ENCODE measurements around the gene SGIP1. TPM values are rescaled to one million over a fixed set of nuclear protein-coding genes. Genes with fewer than 3 reads are reported as not detected.

The SGIP1 gene
- total and polyA plus RNA-seq, 2 experiments from 2014 or later, result 3.1 to 20.2 TPM

- Histone ChIP-seq H3K4me3 (no peak overlapping the region), H3K27ac (no peak overlapping the region), H4K20me1 (ENCODE audit: insufficient read depth, poor library complexity, severe bottlenecking) (no peaks in the 10 kb centered on the region), H3K27me3 (no peaks in the 10 kb centered on the region), H2AFZ (no peak overlapping the region), H3K4me2 (no peak overlapping the region), H3K4me1 (ENCODE audit: insufficient read depth) (no peaks in the 10 kb centered on the region), H3K9me2 (replicated peaks; ENCODE audit: insufficient read depth) (no peaks in the 10 kb centered on the region), H3K36me3 (replicated peaks; ENCODE audit: insufficient read depth, low read depth) (no peaks in the 10 kb centered on the region), H3K79me2 (no peaks in the 10 kb centered on the region), H3K9me3 (ENCODE audit: low read depth) (no peaks in the 10 kb centered on the region)
- DNase-seq (ENCODE audit: low spot score), result no peak
- TF ChIP-seq EZH2phosphoT487 (IDR thresholded peaks at IDR 0.05; ENCODE audit: low read depth, severe bottlenecking, unreplicated experiment), result no peak
- no peak for TF ChIP-seq EZH2 (IDR thresholded peaks at IDR 0.05; ENCODE audit: borderline replicate concordance)
- TF ChIP-seq, protein P1, sequence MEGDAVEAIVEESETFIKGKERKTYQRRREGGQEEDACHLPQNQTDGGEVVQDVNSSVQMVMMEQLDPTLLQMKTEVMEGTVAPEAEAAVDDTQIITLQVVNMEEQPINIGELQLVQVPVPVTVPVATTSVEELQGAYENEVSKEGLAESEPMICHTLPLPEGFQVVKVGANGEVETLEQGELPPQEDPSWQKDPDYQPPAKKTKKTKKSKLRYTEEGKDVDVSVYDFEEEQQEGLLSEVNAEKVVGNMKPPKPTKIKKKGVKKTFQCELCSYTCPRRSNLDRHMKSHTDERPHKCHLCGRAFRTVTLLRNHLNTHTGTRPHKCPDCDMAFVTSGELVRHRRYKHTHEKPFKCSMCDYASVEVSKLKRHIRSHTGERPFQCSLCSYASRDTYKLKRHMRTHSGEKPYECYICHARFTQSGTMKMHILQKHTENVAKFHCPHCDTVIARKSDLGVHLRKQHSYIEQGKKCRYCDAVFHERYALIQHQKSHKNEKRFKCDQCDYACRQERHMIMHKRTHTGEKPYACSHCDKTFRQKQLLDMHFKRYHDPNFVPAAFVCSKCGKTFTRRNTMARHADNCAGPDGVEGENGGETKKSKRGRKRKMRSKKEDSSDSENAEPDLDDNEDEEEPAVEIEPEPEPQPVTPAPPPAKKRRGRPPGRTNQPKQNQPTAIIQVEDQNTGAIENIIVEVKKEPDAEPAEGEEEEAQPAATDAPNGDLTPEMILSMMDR (IDR thresholded peaks at IDR 0.05; ENCODE audit: poor library complexity), result no peak
- WGBS (ENCODE audit: low lambda C conversion rate, missing lambda C conversion rate), result 94% methylated on average over 1 of the region's 1 CpG
Observed at GRCh38 chr1:66495495-66495894, 38.5 kb upstream of the SGIP1 start.

DNA sequence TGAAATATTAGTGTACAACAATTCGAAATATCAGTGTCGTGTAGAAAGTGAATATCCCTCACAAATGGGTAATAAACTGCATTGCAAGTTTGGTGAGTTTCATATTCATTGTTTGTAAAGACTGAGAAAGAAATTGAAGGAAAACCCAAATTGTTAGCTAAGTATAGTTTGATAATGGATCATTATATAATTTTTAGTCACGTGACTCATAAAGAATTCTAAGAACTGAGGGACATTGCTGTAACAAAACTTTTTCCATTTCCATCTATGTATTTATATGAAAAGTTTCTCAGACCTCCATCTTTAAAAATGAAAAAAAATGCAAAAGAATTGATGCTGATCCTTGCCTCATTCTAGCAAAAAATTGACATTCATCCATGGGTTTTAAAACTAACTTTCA is 36.0 kb upstream of the SGIP1 start:
- Histone ChIP-seq H3K4me1 (ENCODE audit: insufficient read depth) (no peaks in the 10 kb centered on the region), H3K36me3 (replicated peaks; ENCODE audit: insufficient read depth, low read depth) (no peaks in the 10 kb centered on the region), H2AFZ (no peak overlapping the region), H3K4me3 (no peak overlapping the region), H3K27me3 (no peaks in the 10 kb centered on the region), H3K9me3 (ENCODE audit: low read depth) (no peaks in the 10 kb centered on the region), H3K4me2 (no peak overlapping the region), H3K79me2 (no peaks in the 10 kb centered on the region), H3K27ac (no peak overlapping the region), H3K9me2 (replicated peaks; ENCODE audit: insufficient read depth) (no peaks in the 10 kb centered on the region), H4K20me1 (ENCODE audit: insufficient read depth, poor library complexity, severe bottlenecking) (no peaks in the 10 kb centered on the region)
- WGBS (ENCODE audit: low lambda C conversion rate, missing lambda C conversion rate), result 90% methylated on average over 3 of the region's 3 CpGs
- no peak for TF ChIP-seq EZH2 (IDR thresholded peaks at IDR 0.05; ENCODE audit: borderline replicate concordance)
- TF ChIP-seq EZH2phosphoT487 (IDR thresholded peaks at IDR 0.05; ENCODE audit: low read depth, severe bottlenecking, unreplicated experiment), result no peak
- TF ChIP-seq, protein P1 (IDR thresholded peaks at IDR 0.05; ENCODE audit: poor library complexity), result no peak
- DNase-seq (ENCODE audit: low spot score), result no peak

DNA sequence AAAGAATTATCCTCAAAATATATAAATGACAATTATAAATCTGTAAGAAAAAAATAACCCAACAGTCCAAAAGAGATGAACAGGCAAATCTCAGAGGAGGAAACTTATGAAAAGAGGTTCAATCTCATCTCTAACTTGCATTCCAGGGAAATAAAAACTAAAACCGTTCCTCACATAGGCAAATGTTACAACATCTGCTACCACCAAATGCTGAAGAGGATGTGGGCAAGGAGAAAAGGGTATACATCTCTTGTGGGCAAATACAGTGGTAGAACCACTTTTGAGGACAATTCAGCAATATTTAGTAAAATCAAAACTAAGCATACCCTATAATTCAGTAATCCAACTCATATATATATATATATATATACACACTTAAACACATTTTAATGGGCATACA is 33.7 kb upstream of the SGIP1 start:
- TF ChIP-seq EZH2 (IDR thresholded peaks at IDR 0.05; ENCODE audit: borderline replicate concordance) (no peak), EZH2phosphoT487 (IDR thresholded peaks at IDR 0.05; ENCODE audit: low read depth, severe bottlenecking, unreplicated experiment) (no peak)
- TF ChIP-seq, protein P1 (IDR thresholded peaks at IDR 0.05; ENCODE audit: poor library complexity), result no peak

DNA sequence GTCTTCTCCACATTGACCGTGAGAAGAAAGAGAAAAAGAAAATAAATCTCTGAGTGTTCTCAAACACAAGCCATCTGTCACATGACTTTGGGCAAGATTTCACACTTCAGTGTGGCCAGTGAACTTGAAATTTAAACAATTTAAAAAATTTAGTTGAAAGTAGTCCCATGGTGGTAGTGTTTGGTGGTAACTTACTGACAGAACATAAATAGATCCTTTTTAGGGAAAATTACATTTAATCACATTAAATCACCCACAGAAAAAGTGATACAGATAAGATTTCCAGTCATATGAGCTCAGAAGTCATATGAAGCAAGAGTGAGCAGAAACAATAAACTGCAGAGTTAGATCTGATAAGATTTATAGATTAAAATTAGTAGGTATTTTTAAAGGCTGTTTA is 31.9 kb upstream of the SGIP1 start:
- no peak overlapping the region for H2AFZ ChIP-seq

More for the DNA sequence above, 33.7 kb upstream of the SGIP1 start:
- WGBS (ENCODE audit: low lambda C conversion rate, missing lambda C conversion rate), result 88% methylated on average over 1 of the region's 1 CpG
- no peaks in the 10 kb centered on the region for H3K27me3 ChIP-seq
- no peaks in the 10 kb centered on the region for H3K79me2 ChIP-seq
- no peak overlapping the region for H3K4me3 ChIP-seq
- no peak overlapping the region for H3K27ac ChIP-seq
- H3K4me1 ChIP-seq (ENCODE audit: insufficient read depth), result no peaks in the 10 kb centered on the region
- H3K9me2 ChIP-seq (replicated peaks; ENCODE audit: insufficient read depth), result no peaks in the 10 kb centered on the region
- no peaks in the 10 kb centered on the region for H3K36me3 ChIP-seq (replicated peaks; ENCODE audit: insufficient read depth, low read depth)
- H3K9me3 ChIP-seq (ENCODE audit: low read depth), result no peaks in the 10 kb centered on the region
- H2AFZ ChIP-seq, result no peak overlapping the region
- no peaks in the 10 kb centered on the region for H4K20me1 ChIP-seq (ENCODE audit: insufficient read depth, poor library complexity, severe bottlenecking)
- no peak for DNase-seq (ENCODE audit: low spot score)
- no peak overlapping the region for H3K4me2 ChIP-seq

More for the DNA sequence above, 31.9 kb upstream of the SGIP1 start:
- Histone ChIP-seq H3K27ac (no peak overlapping the region), H3K27me3 (no peaks in the 10 kb centered on the region), H3K4me3 (no peak overlapping the region), H3K4me1 (ENCODE audit: insufficient read depth) (peaks cover 3% of the 10 kb centered on the region), H3K79me2 (no peaks in the 10 kb centered on the region), H3K9me3 (ENCODE audit: low read depth) (no peaks in the 10 kb centered on the region), H3K9me2 (replicated peaks; ENCODE audit: insufficient read depth) (no peaks in the 10 kb centered on the region), H3K36me3 (replicated peaks; ENCODE audit: insufficient read depth, low read depth) (no peaks in the 10 kb centered on the region), H3K4me2 (no peak overlapping the region), H4K20me1 (ENCODE audit: insufficient read depth, poor library complexity, severe bottlenecking) (no peaks in the 10 kb centered on the region)
- TF ChIP-seq EZH2phosphoT487 (IDR thresholded peaks at IDR 0.05; ENCODE audit: low read depth, severe bottlenecking, unreplicated experiment), result no peak
- TF ChIP-seq, protein P1 (IDR thresholded peaks at IDR 0.05; ENCODE audit: poor library complexity), result no peak
- TF ChIP-seq EZH2 (IDR thresholded peaks at IDR 0.05; ENCODE audit: borderline replicate concordance), result no peak
- WGBS (ENCODE audit: low lambda C conversion rate, missing lambda C conversion rate), result 44% methylated on average over 1 of the region's 1 CpG
- DNase-seq (ENCODE audit: low spot score), result no peak

Data from hepatocyte (in vitro differentiated cells).